ENCODE results near the gene CDCA8.
"Not testable (repeated sequence)": the region's sequence is repeated elsewhere in the genome, so short reads cannot be mapped to it uniquely, and the experiment has no call there.

Gene CDCA8

DNA sequence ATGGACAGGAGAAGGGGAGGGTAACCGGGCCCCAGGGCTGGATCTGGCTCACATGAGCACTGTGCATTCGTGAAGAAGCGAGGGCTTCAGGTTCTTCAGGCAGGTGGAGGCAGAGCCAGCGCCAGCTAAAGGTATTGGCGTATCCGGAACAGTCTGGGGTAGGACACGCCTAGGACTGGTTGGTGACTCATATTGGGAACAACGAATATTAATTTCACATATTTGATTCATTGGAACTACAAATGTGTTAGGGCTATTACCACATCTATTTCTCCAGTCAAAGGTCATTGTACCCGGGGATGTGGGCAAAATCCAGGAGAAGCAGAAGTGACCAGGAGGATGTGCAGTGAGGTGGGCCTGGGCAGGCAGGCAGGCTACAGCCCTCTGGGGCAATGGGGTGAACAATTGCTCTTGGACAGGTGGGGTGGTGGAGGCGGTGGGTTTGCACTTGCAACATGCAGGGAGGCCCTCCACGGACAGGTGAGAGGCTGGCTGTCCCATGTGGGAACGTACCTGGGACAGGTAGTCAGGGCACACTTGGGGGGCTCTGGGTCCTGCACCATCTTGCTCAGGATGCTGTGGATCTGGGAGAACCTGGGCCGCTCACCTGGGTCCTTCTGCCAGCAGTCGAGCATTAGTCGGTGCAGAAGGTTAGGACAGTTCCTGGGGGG, 26.7 kb downstream of the CDCA8 start:
- no peak for DNase-seq

DNA sequence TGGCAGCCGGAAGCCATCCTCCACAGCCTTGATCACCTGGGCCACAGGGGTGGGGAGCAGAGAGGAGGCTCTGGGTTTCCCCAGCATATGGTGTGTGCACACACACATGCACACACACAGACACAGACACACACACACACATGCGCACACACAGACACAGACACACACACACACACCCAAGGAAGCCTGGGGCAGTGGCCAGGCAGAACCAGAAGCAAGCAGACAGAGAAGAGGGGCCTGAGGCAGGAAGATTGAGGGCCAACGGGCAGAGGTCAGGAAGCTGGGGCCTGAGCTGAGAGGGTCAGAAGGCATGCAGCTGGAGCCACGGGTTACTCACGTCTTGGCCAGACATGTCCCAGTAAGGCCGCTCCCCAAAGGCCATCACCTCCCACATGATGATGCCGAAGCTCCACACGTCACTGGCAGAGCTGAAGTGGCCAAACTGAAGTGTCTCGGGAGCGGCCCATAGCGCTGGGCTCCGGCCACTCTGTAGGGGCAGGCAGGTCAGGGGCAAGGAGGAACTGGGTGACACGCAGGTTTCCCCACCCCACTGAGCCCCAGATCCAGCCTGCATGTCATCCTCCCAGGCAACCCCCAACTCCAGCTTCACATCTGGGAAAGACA, 27.4 kb downstream of the CDCA8 start:
- DNase-seq: no peak

DNA sequence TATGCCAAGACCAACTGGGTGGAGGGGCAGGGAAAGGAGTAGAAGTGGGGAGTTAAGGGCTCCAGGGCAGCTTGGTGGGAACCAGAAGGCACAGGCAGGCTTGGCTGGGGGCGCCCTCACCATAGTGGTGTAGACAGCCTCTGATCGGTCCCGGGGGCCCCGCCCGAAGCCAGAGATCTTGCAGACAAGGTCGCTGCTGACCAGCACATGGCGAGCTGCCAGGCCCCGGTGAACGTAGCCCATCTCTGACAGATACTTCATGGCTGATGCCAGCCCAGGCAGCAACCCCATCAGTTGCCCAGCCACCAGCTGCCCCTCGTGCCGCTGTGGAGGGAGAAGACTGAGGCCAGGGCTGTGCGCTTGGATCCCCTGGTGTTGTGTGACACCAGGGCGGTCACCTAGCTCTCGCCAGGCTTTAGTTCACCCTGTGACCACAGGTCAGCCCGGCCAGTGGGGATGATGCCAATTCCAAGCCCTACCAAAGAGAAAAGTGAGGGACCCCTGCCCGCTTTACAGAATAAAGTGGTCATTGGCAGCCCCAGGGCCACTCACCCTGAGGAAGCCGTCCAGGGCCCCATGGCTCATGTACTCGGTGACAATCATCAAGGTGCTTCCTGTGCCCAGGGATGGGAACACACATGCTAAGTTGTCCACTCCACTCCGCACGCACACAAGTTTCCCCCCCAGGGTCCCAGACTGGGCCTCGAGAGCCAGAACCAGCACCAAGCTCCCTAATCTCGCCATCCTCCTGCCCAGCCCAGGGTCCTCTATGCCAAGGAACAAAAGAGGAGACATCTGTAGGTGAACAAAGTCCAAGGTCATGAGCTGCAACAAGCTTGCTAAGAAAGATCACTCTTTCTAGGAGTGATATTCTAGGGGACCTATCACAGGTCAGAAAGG, 28.2 kb downstream of the CDCA8 start:
- no peak for DNase-seq

DNA sequence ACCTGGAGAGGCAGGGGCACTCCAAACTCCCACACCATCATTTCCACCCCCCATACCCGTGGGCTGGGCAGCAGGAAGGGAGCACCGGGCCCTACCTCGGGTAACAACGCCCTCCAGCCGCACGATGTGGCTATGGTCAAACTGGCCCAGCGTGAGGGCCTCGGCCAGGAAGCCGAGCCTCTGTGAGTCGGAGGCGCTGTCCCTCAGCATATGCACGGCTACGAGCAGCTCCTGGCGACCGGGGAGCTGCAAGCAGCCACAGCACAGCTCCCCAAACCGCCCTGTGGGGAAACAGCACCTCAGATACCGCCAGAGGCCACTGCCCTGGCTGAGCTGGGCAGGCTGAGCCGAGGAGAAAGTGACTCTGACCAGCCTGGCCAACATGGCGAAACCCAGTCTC, 29.2 kb downstream of the CDCA8 start:
- no peak for DNase-seq

DNA sequence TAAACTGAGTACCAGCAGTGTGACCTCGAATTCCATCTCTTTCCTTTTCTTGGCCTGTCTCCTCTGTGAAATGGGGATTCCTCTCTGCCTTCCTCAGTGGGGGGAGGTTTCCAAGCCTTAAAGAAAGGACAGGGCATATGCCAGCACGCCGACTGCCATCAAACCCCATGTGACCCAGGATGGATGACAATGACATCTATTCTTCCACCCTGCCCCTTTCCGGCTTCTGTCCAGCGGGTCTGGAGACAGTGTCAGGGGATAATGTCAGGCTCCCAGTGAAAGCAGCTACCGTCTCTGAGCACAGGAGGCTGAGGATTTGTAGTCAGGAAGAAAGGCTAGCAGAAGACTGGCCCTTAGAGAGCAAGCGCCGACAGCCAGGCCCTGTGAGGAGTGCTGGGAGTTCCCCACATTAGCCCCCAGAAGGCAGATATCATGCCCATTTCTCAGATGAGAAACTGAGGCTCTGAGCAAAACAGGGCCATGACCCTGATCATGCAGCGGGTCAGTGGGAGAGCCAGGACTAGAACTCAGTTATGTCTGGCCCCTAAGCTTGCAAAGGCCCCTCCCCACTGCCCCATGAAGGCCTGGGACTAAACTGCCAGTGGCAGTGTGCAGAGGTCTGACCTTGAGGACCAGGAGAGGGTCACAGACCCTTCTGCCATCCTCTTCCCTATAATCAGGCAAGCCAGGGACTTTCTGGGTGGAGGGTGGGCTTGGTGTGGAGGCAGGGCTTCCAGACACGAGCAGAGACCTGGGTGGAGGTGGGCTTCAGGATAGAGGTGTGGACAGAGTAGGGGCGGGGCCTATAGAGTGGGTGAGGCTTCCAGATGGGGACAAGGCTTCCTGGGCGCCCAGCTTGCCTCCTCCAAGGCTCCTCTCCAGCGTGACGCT, 30.1 kb downstream of the CDCA8 start:
- peak; percentile 77 for DNase-seq

DNA sequence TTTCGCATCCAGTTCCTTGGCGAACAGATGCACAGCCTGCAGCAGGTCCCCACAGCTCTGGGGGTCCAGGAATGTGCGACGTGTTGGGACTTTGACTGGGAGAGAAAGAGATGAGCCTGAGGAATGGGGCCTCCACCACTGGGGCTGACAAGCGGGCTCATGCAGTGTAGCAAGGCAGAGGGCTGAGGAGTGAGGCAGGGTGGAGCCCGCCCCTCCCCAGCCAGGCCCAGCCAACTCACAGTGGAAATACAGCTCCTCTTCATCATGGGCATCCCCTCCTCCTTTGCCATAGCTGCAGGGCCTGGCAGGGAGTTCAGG, 30.7 kb downstream of the CDCA8 start:
- no peak for DNase-seq

DNA sequence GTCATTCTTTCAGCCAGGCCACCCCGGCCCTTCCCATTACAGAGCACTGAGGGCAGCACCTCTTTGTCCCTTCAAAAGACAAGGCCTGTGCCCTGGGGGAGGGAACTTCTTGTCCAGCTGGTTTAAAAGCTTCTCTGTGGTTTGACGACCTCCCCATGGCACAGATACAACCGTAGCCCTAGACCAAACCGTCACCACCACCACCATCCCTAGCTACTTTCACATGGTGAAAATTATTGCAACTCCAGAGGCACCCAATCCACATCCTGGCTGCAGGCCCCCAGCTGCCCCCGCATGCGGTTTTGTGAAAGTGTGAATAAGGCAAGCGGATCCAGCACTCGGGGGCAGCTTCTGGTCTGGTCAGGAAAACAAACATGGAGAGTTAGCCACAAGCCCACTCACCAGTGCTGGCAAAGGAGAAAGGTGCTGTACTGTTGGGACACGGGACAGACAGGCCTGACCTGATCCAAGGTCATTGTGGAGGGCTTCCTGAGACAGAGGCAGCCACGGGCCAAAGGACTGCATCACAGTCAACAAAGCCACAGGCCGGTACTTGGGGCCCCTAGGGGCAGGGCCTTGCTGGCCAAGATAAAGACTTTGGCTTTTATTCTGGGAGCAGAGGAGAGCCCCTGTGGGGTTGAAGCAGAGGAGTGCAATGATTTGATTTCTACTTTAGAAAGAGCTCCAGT, 31.2 kb downstream of the CDCA8 start:
- DNase-seq: no peak

DNA sequence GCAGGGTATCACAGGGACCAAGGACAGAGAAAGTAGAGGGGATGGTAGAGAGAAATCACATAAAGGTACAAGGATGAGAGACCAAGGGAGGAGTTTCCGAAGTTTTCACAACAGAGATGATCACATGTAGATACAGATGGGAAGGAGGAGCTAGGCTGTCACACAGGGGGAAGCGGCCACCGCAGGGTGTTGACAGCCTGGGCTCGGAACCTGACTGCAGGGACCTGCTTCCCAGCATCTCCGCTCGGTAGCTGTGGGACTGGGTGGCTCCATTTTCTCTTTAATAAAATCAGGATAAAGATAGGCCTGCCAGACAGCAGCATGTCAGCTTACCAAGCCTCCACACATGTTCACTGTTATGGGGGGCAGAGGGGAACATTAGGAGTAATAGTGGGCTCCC, 32.3 kb downstream of the CDCA8 start:
- no peak for DNase-seq

DNA sequence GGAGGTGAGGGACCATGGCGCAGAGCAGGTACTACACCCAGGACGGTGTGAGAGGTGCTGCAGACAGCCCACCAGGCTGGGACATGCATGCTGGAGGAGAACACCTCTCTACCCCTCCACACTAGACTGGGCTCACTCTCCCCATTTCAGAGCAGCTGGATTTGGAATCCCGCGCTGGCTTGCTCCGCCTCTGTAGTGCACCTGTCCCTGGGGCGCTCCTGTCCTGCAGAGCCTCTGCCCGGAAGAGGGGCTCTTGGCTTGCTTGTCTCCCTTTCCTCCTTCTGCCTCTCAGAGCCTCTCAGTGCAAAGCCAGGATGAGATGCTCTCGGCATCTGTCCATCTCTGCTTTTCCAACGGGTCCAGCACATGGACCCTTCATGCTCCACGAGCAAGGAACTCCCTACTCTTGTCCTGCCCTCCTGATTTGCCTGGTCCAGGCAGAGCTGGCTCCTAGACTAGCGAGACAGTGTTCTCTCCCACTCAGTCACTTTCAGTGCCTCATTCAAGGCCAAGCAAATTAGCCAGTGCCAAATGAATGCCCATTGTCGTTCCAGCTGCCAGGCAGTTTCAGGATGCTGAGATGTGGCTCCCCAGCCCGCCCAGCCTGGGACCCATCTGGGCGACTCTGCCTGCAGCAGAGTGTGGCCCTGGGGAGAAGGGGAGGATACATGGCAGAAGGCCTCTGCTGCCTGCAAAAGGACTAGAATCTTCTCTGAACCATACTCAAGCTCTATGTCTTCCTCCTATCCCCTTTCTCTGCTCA, 33.7 kb downstream of the CDCA8 start:
- peak; percentile 64 for DNase-seq

DNA sequence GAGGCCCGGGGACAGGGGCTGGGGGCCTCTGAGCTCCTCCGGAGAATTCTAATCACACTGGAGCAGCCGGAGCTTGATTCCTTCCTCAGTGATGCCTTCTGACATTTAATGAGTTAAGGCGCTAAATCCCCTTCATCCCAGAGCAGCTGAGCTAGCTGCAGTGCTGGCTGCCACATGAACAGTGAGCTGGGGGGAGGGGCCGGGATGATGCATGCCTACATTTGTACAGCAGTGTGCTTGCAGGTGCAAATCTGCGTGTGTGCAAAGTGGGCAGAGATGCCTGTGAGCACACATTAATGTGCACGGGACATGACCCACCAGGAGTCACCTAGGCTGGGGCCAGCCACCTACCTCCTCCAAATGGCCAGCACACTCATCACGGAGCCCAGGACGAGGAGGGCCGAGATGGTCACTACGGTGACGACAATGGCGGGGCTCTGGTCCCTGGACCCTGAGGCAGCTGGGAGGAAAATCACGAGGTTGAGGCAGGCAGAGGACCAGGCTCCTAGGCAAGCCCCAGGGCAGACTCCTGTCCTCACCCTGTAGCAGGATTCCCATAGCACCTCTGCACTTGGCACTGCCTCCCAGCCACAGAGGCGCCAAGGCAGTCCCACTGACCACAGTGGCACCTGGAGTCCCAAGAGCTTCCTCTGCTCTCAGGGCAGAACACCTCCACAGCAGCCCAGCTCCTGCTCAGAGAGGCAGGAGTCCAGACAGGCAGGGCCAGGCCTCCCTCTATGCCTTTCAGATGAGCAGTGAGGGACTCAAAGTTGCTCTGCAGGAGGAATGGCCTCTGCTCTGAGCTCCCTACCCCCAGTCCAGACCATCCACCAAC, 34.7 kb downstream of the CDCA8 start:
- no peak for DNase-seq

DNA sequence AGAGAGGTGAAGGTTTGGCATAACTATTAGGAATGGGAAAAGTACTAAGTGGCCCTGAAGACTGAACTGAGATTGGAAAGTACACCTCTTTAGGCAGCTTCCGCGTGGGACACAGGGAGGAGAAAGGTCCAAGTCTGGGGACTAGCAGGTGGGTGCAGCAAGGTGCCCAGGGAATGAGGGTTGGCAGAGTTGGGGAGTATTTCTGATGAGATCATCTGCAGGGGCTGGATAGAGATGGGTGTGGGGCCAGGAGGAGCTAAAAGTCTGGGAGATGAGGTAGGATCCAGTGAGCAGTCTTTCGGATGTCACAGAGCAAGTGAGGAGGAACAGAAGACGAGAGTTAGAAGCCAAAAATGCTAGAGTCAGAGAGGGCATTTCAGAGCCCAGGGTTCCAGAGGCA, 36.1 kb downstream of the CDCA8 start:
- no peak for DNase-seq

DNA sequence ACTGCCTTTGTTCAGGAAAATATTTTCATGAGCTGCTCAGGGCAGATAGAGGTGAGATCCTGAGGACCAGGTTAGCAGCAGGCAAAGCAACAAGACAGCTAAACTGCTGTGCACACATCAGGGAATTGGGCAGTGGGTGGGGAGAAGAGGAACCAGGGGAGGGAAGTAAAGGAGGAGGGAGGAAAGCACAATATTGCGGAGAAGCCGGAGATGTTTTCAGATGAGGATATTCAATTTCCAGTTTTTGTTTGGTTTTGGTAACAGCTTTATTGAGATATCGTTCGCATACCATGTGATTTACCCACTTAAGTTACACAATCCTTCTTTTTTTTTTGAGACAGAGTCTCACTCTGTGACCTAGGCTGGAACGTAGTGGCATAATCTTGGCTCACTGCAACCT, 38.1 kb downstream of the CDCA8 start:
- DNase-seq: no peak

DNA sequence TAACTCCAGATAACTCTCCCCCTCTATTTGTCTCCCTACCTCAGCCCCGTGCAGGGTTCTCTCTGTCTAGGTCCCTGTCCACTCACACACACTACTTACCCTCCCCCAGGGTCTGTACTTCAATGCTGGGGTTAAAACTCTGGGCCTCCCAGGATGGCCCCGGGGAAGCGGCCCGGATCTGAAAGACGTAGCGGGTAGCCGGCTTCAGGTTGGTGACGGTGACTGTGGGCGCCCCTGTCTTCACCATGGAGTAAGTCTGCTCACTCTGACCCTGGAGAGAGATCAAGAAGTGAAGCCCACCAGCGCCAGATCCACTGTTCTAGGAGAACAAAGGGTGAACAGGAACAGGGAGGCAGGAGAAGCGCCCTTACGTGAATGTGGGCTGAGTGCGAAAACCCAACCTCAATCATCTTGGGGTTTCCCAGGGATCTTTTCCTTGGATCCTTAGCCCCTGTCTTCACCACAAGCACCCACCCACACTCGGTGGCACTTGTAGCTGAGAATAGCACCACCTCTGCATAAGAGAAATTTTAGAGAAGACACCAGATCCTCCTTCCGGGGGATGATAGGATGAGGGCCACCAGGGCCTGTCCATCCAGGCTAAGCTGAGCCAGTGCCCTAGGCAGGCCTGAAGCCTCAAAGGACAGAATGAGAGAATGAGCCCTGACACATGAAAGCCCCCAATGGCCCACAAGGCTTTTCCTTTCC, 39.1 kb downstream of the CDCA8 start:
- DNase-seq: no peak

DNA sequence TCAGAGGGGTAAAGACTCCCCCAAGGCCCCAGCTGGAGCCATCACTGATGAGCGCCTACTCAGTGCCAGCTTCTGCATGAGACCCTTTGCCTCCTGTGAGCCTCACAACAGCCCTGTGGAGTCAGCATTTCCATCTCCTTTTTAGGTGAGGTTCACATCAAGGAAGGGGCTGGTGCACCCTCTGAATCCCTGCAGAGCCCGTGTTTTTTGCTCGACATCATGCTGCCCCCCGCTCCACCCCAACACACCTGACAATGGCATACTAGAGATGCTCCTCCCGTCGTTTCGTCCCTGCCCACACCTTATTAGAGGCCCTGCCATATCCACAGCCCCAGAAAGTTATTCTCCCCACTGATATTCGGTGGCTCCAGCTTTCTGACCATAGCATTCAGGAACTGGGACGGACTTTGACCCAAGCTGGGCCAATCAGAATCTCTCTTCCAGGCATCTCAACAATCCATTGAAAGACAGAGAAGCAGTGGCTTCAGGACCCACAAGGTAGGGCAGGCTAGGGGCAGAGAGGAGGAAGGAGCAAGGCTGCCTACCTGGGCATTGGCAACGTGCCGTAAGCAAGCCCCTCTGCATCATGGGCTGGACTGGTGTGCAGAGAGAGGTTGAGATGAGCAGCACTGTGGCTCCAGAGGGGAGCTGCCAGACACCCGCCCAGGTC, 39.9 kb downstream of the CDCA8 start:
- DNase-seq: no peak

DNA sequence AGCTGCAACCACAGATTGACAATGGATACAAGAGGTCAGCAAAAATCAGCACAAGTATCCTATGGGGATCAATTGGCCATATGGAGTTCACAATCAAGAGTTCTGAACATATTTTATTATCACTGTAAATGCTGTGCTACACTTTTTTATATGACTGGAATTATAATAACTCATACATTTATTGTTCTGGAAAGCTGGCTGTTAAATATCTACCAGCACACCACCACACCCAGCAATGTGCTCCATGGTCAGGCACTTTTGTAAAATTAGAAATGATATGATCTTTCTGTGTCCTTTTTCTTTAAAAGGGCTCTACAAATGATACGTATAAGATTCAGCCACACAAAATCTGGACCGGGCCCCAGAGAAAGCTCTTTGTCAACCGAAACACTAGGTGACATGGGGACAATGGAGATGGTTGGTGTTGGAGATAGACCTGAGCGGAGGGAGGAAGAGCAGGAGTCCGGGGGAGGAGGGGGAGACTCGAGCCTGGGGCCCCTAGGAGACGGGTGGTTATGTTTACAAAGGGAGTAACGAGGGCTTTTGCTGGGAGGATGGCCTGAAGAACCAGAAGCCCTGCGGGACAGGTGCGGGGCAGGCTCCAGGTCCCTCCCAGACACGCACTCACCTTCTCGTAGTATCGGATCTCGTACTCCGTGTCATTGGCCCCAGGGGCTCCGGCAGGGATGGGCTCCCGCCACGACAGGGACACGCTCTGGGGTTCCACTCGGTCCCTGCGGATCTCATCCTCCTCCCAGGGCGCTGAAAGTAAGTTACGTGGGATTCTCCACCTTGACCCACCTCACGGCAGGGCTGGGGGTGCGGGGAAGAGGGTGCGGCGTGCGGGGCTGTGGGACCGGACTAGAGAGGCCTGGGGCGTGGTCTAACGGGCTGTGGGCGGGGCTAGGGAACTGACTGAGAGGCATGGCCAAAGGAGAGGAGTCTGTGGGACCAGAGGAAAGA, 42.6 kb downstream of the CDCA8 start:
- DNase-seq: no peak

DNA sequence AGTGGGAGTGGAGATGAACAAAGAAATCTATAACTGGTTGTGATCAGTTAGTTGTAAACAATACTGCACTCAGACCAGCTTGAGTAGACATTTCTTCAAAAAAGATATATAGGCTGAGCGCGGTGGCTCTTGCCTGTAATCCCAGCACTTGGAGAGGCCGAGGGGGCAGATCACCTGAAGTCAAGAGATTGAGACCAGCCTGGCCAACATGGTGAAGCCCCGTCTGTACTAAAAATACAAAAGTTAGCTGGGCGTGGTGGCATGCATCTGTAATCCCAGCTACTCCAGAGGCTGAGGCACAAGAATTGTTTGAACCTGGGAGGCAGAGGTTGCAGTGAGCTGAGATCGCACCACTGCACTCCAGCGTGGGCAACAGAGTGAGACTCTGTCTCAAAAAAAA, 45.7 kb downstream of the CDCA8 start:
- DNase-seq: not testable (repeated sequence)

DNA sequence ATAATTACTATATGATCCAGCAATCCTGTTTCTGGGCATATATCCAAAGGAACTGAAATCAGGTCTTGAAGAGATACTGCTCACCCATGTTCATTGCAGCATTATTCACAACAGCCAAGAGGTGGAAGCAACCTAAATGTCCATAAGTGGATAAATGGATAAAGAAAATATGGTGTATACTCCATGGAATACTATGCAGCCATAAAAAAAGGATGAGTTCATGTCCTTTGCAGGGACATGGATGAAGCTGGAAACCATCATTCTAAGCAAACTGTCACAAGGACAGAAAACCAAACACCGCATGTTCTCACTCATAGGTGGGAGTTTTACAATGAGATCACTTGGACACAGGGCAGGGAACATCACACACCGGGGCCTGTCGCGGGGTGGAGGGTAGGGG, 46.3 kb downstream of the CDCA8 start:
- DNase-seq: not testable (repeated sequence)

DNA sequence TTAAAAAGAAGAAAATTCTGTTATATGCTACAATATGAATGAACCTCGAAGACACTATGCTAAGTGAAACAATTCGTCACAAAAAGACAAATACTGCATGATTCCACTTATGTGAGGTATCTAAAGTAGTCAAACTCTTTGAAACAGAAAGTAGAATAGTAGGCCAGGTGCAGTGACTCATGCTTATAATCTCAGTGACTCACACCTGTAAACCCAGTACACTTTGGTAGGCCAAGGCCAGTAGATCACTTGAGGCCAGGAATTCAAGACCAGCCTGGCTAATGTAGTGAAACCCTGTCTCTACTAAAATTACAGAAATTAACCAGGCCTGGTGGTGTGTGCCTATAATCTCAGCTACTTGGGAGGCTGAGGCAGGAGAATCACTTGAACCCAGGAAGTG, 46.9 kb downstream of the CDCA8 start:
- DNase-seq: no peak

Measured in midbrain (tissue), 1 donor.